GM10266 (cell line): ENCODE data around the gene HAUS3.
"Not testable (repeated sequence)": the region's sequence is repeated elsewhere in the genome, so short reads cannot be mapped to it uniquely, and the experiment has no call there.

Source experiments
- DNase-seq: peaks from one replicate; pipeline ENCODE4 v3.0.0; 2012; ENCODE audit errors: extremely low spot score
- TF ChIP-seq, protein P1 (sequence below): IDR thresholded peaks from 2 replicates; pipeline ENCODE4 v1.5.1; 2012; ENCODE audit warnings: mild to moderate bottlenecking, low read depth; ENCODE audit not compliant: control insufficient read depth, insufficient read depth; ENCODE audit errors: missing control alignments

Gene HAUS3

DNA sequence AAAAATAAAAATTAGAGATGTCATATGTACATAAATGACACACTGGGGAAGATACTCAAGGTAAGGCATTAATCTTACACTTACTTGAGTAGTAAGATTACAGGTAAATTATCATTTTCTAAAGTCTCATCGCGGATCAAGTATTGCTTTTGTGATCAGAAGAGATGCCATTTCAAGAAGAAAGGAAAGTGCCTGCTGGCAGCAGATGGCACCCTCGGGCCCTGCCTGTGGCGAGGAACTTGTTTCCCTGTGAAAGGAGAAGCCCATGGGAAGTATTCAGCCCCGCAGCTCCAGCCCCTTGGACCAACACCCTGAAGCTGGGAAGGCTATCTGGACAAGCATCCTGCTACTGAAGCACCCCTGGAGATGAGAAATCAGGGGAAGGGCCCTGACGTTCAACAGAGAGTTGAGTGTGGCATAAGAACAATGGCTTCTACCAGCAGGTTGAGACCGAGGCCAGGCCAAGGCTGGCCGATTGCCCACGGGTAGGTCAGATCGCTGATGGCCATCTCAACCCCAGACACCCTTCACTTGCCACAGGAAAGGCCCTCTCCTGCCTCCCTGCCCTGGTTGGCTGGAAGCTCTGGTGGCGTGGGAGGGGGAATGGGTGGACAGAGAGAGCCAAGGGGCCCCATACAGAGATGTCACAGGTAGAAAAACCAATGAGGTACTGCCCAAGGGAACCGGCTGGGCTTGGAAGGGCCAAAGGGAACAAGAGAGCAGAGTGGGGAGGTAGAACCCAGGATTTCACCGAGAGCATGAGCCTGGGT lies 38.8 kb upstream of the HAUS3 start:
- TF ChIP-seq, protein P1, sequence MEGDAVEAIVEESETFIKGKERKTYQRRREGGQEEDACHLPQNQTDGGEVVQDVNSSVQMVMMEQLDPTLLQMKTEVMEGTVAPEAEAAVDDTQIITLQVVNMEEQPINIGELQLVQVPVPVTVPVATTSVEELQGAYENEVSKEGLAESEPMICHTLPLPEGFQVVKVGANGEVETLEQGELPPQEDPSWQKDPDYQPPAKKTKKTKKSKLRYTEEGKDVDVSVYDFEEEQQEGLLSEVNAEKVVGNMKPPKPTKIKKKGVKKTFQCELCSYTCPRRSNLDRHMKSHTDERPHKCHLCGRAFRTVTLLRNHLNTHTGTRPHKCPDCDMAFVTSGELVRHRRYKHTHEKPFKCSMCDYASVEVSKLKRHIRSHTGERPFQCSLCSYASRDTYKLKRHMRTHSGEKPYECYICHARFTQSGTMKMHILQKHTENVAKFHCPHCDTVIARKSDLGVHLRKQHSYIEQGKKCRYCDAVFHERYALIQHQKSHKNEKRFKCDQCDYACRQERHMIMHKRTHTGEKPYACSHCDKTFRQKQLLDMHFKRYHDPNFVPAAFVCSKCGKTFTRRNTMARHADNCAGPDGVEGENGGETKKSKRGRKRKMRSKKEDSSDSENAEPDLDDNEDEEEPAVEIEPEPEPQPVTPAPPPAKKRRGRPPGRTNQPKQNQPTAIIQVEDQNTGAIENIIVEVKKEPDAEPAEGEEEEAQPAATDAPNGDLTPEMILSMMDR, result no peak

DNA sequence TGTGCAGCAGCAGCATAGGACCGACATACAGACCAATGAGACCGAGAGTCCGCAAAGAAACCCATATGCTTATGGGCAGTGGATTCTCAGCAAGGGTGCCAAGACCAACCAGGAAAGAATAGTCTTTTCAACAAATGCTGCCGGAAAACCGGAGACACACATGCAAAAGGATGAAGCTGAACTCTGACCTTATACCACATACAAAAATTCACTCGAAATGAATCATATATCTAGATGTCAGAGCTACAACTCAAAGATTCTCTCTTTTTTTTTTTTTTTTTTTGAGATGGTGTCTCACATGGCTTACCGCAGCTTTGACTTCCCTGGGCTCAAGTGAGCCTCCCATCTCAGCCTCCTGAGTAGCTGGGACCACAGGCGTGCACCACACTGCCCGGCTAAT lies 36.0 kb upstream of the HAUS3 start:
- TF ChIP-seq, protein P1, result no peak
- DNase-seq, result no peak

More for the DNA sequence above, 38.8 kb upstream of the HAUS3 start:
- DNase-seq, result no peak

DNA sequence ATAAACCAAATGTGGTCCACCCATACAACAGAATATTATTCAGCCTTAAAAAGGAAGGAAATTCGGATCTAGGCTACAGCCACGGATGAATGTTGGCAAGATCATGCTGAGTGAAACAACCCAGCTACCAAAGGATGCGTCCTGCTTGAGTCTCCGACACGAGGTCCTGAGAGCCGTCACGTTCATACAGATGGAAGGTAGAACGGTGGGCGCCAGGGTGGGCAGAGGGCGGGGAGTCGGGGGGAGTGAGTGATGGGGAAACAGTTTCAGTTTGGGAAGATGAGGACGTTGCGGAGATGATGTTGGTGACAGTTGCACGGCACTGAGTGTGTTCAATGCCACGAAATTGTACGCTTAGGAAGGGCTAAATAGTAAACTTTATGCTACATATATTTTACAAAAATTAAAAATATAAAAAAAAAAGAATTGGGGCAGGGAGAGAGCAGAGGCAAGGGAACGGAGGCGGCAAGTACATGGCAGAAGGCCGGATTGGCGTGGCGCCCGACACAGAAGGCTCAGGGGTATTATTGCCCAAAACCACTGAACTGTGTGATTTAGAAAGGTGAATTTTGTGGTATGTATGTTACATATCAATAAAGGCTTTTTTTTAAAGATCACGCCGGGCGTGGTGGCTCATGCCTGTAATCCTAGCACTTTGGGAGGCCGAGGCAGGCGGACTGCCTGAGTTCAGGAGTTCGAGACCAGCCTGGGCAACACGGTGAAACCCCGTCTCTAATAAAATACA lies 34.8 kb upstream of the HAUS3 start:
- DNase-seq, result no peak
- TF ChIP-seq, protein P1, result no peak

DNA sequence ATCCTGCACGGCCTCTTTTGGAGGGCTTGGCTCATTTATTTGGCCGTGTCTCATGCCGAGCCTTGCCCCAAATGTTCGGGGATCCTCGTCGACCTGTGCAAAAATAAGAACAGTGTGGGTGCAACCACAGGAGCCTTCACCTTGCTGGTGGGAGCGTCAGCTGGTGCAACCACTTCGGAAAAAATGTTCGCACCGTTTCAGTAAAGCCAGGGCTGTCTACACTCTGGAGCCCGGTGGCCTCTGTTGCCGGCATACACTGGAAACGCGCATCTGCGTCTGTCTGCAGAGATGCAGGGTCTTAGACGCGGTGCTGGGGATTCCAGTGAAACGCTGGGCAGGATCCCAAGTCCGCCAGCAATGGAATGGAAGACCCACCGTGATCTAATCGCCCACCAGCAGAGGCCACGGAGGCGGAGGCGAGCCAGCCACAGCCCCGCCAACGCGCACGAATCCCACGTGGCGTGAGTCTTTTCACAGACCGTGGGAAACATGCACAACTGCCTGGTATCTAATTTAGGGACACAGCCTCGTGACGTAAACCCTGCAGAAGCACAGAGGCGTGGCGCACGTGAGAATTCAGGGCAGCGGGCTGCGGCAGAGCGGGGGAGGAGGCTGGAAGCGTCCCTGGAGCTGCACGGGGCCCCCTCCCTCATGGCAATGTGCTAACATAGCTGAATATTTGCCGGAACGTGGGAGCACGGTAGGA lies 33.8 kb upstream of the HAUS3 start:
- TF ChIP-seq, protein P1, result no peak

DNA sequence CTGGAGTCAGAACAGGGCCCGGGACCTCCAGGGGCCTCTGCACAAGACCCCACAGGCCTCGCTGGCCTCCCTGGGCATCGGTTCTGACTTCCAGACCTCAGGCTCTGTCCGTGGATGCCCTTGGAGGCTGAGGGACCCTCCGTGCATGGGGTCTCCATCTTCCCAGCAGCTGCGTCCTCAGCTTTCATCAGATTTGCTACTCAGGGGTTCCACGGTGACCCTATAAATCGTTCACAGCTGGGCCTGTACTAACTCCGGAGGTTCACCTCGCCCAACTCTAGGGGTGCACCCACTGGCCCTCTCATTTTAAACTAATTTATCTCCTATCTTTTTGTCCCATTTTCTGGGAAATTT lies 33.1 kb upstream of the HAUS3 start:
- not testable (repeated sequence) for DNase-seq

More for the DNA sequence above, 33.8 kb upstream of the HAUS3 start:
- DNase-seq, result no peak

DNA sequence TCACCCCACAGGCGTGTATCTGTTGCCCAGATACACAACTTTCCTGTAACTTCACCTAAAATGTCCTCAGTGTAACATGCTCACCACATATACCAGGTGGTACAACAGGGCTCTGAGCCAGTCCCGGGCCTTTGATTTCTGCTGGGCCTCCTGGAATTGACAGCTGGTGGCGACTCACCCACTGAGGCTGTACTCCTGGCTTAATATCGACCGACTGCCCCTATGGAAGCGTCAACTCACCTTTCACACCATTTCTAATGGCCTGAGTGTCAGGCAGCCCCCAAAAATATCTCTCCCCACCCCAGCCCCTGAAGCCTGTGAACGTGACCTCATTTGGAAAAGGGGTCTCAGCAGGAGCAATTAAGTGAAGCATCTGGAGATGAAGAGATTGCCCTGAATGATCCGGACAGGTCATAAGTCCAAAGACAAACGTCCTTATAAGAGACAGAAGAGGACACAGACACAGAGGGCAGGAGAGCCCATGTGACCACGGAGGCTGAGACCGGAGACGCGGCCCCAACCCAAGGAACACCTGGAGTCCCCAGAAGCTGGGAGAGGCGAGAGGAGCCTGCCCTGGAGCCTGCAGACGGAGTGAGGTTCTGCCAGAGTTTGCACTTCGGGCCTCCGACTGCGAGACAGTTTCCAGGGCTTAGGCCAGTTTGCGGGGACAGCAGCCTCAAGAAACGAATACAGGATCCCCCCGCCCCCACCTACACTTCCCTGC lies 32.6 kb upstream of the HAUS3 start:
- TF ChIP-seq, protein P1, result no peak
- no peak for DNase-seq

DNA sequence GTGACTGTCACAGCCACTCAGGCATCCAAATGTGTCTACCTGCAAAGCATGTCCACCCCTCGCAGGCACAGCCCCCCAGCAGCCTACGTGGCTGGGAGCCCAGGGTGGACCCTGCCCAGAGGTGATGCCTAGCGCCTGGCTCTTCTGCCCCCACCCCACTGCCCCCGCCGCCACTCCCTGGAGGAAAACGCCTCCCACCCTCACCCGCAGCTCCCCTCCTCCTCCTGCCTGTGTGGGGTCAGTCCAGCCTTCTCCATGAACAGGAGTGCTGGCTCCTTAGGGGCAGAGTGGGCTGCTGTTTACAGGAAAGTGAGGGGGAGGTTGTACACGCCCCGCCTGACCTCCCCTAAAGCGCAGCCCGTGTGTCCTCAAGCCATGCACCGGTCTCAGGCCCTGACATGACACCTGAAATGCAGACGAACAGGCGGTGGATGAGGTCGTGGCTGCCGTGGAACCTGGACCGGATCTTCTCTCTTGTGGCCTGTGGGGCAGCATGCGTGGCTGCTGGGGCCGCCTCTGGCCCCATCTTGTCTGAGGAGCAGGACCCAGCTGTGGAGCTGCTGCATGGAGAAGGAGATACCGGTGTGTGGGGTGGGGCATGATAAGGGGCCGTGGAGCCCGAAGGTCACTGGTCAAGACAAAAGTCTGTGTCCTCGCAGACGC lies 31.9 kb upstream of the HAUS3 start:
- DNase-seq, result no peak
- TF ChIP-seq, protein P1, result no peak
